Suprapubic skin (tissue), 4 donors: ENCODE data around the gene GYPC.

ENCODE experiments used
- EP300 ChIP-seq: sonication (generic); formaldehyde crosslinking; IDR thresholded peaks from one replicate; pipeline ENCODE4 v1.6.1; 2017; ENCODE audit warnings: antibody characterized with exemption
- POLR2A ChIP-seq, 2 donors: fragments of 450-650 bp; IDR thresholded peaks; one replicate each; pipeline ENCODE4 v1.6.1; 2017; ENCODE audit warnings: antibody characterized with exemption in 2 of 2, mild to moderate bottlenecking in 2 of 2, moderate library complexity in 2 of 2
- POLR2AphosphoS5 ChIP-seq, 3 donors: sonication (generic); formaldehyde crosslinking; IDR thresholded peaks; one replicate each; pipeline ENCODE4 v1.6.1; 2017; ENCODE audit warnings: antibody characterized with exemption in 3 of 3
- TF ChIP-seq, protein P1 (sequence below), 2 donors: fragments of 200-600 bp in 1 of 2; fragments of 450-650 bp in 1 of 2; sonication (generic) in 1 of 2; IDR thresholded peaks; one replicate each; pipeline ENCODE4 v1.5.1; 2016 to 2019; ENCODE audit warnings: antibody characterized with exemption in 2 of 2, mild to moderate bottlenecking in 1 of 2, moderate library complexity in 1 of 2

DNA sequence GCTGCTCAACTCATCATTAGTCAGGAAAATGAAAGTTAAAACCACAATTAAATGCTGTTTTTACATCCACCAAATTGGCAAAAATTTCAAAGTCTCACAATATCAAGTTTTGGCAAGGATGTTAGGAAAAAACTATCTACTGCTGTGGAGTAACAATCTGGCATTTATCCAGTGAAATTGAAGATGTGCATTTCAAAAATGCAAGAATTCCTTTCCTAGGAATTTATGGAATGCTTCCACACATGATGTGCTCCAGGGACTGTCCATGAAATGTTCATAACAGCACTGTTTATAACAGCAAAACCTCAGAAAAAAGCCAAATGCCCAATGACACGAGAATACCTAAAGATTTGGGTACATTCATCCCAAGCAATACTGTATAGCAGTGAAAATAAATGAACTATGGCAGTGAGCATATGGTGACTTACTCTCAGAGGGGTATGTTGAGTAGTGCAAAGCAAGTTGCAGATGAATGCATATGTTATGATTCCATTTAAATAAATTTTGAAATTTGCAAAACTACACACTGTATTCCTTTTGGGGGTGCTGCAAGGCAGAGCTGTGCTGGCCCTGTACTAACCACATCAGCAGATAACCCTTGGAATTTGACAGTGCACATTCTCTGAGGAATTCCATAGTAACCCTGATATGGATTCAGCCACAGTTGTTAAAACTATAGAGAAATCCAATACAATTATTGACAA, 41.3 kb upstream of the GYPC start:
- TF ChIP-seq EP300 (no peak), POLR2A (IDR thresholded peaks at IDR 0.05) (no peak), POLR2AphosphoS5 (IDR thresholded peaks at IDR 0.05) (no peak)
- TF ChIP-seq, protein P1, sequence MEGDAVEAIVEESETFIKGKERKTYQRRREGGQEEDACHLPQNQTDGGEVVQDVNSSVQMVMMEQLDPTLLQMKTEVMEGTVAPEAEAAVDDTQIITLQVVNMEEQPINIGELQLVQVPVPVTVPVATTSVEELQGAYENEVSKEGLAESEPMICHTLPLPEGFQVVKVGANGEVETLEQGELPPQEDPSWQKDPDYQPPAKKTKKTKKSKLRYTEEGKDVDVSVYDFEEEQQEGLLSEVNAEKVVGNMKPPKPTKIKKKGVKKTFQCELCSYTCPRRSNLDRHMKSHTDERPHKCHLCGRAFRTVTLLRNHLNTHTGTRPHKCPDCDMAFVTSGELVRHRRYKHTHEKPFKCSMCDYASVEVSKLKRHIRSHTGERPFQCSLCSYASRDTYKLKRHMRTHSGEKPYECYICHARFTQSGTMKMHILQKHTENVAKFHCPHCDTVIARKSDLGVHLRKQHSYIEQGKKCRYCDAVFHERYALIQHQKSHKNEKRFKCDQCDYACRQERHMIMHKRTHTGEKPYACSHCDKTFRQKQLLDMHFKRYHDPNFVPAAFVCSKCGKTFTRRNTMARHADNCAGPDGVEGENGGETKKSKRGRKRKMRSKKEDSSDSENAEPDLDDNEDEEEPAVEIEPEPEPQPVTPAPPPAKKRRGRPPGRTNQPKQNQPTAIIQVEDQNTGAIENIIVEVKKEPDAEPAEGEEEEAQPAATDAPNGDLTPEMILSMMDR (IDR thresholded peaks at IDR 0.05): no peak
